Posterior vena cava (tissue), 2 donors: ENCODE measurements around the gene MAP3K2. TPM values are rescaled to one million over a fixed set of nuclear protein-coding genes. Genes with fewer than 3 reads are reported as not detected.
A peak's percentile ranks its signal among the peaks of the same experiment; 100 is the strongest.

Experiments used
- DNase-seq: peaks from one replicate; pipeline ENCODE4 v3.0.0-alpha.2; 2020; ENCODE audit warnings: low spot score
- intact Hi-C, 2 donors: fragments of 100-400 bp; cut with DNase I; formaldehyde crosslinking; loops; one replicate each; pipeline versions ENCODE4 v1.14.1 to v1.14.2; 2022 to 2023
- total RNA-seq, 2 donors: library from RNA; stranded (reverse); fragmentation: NEBNext Ultra II Directional; extraction: Animal tissue kit (Norgen Biotek cat#: 25700); gene quantifications; one replicate each; pipeline ENCODE4 v1.2.1, GENCODE V29; 2021
- donor health status: DM: yes; HTN: yes; CAD: no.
- donor health status: DM: yes; HTN: yes; CAD: no.

MAP3K2 gene
- total RNA-seq, 2 donors from 2014 or later: 63.9 to 68.5 TPM

GRCh38 chr2:127320586-127321275, 67.0 kb downstream of the MAP3K2 start:
- intact Hi-C loops: no loop called here
- no peak for DNase-seq

GRCh38 chr2:127320067-127320466, 67.7 kb downstream of the MAP3K2 start:
- intact Hi-C loops: no loop called here
- DNase-seq: no peak

- no peak for DNase-seq
- intact Hi-C loops: no loop called here
Observed at GRCh38 chr2:127314193-127314988, 73.4 kb downstream of the MAP3K2 start.

- intact Hi-C loops: no loop called here
- no peak for DNase-seq
Observed at GRCh38 chr2:127313406-127313805, 74.4 kb downstream of the MAP3K2 start.

- intact Hi-C loops: no loop called here
- DNase-seq: no peak
Observed at GRCh38 chr2:127310980-127311379, 76.8 kb downstream of the MAP3K2 start.

GRCh38 chr2:127309468-127309867, 78.3 kb downstream of the MAP3K2 start:
- intact Hi-C loops: no loop called here
- DNase-seq: no peak

GRCh38 chr2:127308586-127309138, 79.1 kb downstream of the MAP3K2 start:
- DNase-seq: no peak
- intact Hi-C loops: no loop called here

GRCh38 chr2:127305990-127306585, 81.7 kb downstream of the MAP3K2 start:
- intact Hi-C loops: no loop called here
- DNase-seq: no peak

GRCh38 chr2:127302168-127302567, 85.6 kb downstream of the MAP3K2 start:
- intact Hi-C loops: no loop called here
- no peak for DNase-seq

- intact Hi-C loops: loop anchor here (5.0 to 10.0 kb wide), 2 partner anchors 219 to 227 kb away; no protein-coding TSS in a partner anchor
Observed at GRCh38 chr2:127293748-127294562, 93.8 kb downstream of the MAP3K2 start, which contains the start of gene ERCC3. Gene ERCC3, minus strand, starts transcription at chr2:127294144. Its CDS starts 63 bp downstream, at chr2:127294081.

GRCh38 chr2:127293386-127293747, 94.4 kb downstream of the MAP3K2 start:
- intact Hi-C loops: loop anchor here (5.0 to 10.0 kb wide), 2 partner anchors 219 to 226 kb away; no protein-coding TSS in a partner anchor
- no peak for DNase-seq

More at GRCh38 chr2:127293748-127294562, 93.8 kb downstream of the MAP3K2 start, which contains the start of gene ERCC3:
- peak; percentile 94 for DNase-seq

- intact Hi-C loops: no loop called here
- no peak for DNase-seq
Observed at GRCh38 chr2:127288274-127288673, 99.5 kb downstream of the MAP3K2 start.

GRCh38 chr2:127283275-127283674, 104.5 kb downstream of the MAP3K2 start:
- intact Hi-C loops: no loop called here
- DNase-seq: no peak

- no peak for DNase-seq
- intact Hi-C loops: no loop called here
Observed at GRCh38 chr2:127280693-127281092, 107.1 kb downstream of the MAP3K2 start.

GRCh38 chr2:127279781-127280180, 108.0 kb downstream of the MAP3K2 start:
- intact Hi-C loops: loop anchor here in 1 of 2 donors (1.0 kb wide), 1 partner anchor 10 kb away; no protein-coding TSS in a partner anchor
- DNase-seq: no peak

GRCh38 chr2:127278959-127279358, 108.8 kb downstream of the MAP3K2 start:
- intact Hi-C loops: loop anchor here in 1 of 2 donors (1.0 kb wide), 1 partner anchor 10 kb away; no protein-coding TSS in a partner anchor
- DNase-seq: no peak

GRCh38 chr2:127277028-127277427, 110.7 kb downstream of the MAP3K2 start:
- intact Hi-C loops: no loop called here
- DNase-seq: no peak

- no peak for DNase-seq
- intact Hi-C loops: no loop called here
Observed at GRCh38 chr2:127275789-127276188, 112.0 kb downstream of the MAP3K2 start.

- no peak for DNase-seq
- intact Hi-C loops: no loop called here
Observed at GRCh38 chr2:127275356-127275755, 112.4 kb downstream of the MAP3K2 start.
